ENCODE results near the gene TAF1D.
"Not testable (repeated sequence)": the region's sequence is repeated elsewhere in the genome, so short reads cannot be mapped to it uniquely, and the experiment has no call there.

Gene TAF1D

DNA sequence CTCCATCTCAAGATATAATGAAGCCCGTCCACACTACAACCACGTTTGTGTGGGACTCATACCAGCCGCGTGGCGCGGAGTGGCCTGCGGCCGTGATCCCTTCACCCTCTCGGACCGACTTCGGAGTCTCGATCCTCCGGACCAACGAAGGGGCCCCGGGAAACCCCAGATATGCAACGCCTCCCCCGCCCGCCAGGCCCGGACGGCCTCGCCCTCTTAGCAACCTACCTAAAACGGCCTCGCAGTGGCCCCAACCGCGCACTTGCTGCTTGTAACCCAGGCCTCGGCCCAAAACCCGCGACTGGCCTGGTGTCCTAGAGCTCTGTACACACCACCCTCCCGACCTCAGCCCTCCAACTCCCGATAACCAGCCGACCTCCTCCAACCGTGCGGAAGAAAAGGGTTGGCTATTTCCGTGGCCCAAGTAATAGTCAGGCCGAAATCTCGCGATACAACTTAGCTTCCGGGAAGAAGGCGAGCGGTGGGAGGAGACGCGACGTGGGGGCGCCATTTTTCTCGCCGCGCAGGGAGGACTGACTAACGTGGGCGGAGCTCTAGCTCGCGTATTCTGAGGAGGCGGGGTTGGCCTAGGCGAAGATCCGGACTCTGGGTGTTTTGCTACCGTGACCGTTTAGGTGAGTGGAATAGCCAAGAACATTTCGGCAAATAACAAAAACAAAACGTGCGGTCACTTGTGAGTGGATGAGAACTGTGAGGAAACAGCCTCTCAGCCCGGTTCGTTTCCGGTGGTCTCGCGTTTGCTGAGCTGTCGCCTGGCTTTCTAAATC, at the start of gene TAF1D, which contains the start of gene C11orf54:
TSS of gene TAF1D (minus strand) at position 402 of the 788 bp plus-strand sequence. CDS start 2,191 bp downstream, outside the sequence.
TSS of gene C11orf54 (plus strand) at position 579 of the 788 bp plus-strand sequence. CDS start 5,722 bp downstream, outside the sequence.
- peak; percentile 99 for DNase-seq

- DNase-seq = no peak
Observed at GRCh38 chr11:93784935-93785360, 43.7 kb upstream of the TAF1D start.

GRCh38 chr11:93784145-93784934, 43.0 kb upstream of the TAF1D start, which contains the start of gene MED17:
Gene MED17, plus strand, starts transcription at chr11:93784282. Its CDS starts 232 bp downstream, at chr11:93784514.
- peak; percentile 93 for DNase-seq

DNA sequence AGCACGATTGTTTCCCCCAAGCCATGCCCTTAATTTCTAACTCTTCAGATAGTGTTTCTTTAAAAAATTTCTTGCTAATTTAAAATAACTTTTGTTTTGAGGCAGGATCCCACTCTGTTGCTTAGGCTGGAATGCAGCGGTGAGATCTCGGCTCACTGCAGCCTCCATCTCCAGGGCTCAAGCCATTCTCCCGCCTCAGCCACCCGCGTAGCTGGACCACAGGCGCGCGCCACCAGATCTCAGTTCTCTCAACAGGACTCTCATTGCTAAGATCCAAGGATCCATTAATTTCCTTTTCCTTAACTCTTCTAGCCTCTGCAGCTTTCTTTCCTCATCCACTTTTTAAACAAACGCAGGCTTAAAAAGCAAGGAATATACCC, 42.5 kb upstream of the TAF1D start:
- DNase-seq = no peak

DNA sequence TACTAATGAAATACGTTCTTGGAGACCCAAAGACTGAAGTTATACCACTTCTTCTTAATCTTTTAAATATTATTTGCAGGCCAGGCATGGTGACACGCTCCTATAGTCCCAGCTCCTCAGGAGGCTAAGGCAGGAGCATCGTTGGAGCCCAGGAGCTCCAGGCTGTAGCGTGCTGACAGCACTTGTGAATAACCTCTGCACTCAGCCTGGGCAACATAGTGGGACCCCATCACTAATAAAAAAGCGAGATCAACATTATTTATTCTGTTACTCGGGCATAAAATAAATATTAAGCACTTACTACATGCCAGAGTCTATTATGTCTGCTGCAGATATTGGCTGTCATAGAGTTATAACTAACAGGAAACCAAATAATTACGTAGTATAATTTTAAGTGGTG, 42.1 kb upstream of the TAF1D start:
- no peak for DNase-seq

GRCh38 chr11:93775289-93775688, 34.0 kb upstream of the TAF1D start:
- DNase-seq = peak; percentile 28

DNA sequence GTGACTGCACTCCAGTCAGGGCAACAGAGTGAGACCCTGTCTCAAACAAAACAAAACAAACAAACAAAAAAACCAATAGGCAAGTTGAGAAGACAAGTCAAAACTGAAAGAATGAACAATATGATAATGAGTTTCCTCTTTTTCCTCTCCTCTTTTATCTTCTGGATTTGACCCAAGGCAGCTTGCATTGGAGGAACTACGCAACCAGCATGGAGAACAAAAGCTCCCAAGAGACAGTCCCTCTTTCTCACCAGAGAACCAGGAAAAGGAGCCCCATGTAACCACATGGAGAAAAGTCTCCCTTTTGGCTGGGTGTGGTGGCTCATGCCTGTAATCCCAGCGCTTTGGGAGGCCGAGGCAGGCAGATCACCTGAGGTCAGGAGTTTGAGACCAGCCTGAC, 33.3 kb upstream of the TAF1D start:
- DNase-seq = peak; percentile 68

- DNase-seq = no peak
Observed at GRCh38 chr11:93773601-93774200, 32.4 kb upstream of the TAF1D start.

- no peak for DNase-seq
Observed at GRCh38 chr11:93773045-93773477, 31.8 kb upstream of the TAF1D start.

DNA sequence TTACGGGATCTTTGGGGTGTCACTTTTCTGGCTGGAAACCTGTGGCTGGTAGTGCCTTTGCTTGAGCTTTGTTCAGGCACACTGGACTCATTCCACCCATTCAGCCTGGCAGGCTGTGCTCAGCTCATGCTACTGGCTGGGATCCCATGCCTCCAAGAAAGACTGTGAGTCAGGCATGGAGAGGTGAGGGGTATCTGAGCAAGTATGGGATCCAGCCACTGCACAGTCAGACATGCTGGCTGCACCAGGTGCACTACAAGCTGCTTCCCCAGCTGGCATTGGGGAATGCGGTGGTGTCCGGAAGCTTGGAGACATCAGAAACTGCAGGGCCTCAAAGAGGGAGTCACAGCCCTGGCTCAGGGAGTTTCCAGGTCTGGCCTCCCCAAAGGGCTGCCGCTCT, 30.8 kb upstream of the TAF1D start:
- DNase-seq = no peak

- DNase-seq = no peak
Observed at GRCh38 chr11:93770160-93770559, 28.9 kb upstream of the TAF1D start.

DNA sequence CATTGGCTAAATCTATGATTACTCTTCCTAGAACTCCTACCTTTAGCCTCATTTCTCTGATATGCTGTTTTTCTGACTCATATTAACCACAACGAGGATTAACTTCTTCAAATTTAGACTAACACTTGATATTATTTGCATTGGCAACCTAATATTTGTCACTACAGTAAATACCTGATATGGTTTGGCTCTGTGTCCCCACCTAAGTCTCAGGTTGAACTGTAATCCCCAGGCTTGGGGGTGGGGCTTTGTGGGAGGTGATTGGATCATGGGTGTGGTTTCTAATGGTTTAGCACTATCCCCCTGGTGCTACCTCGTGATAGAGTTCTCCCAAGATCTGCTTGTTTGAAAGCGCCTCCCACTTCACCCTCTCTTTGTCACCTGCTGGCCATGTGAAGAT, 25.7 kb upstream of the TAF1D start:
- no peak for DNase-seq

DNA sequence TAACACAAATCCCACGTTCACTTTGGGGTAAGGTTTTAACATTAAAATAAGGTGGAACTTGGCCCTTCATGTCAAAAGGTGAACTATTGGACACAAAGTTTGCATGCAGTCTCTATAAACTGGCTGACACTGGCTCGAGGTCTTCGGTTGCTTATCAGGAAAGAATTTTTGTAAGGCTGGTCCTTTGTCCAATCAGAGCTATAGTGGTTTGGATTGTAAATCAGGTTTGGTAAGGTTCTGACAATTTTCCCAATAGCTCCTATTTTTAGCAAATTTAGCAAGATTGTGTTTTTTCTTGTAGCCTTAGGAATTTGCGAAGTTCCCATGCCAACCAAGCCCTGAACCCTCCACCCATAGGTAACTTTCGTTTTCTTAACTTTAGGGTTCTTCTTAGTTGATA, 25.2 kb upstream of the TAF1D start:
- DNase-seq = no peak

DNA sequence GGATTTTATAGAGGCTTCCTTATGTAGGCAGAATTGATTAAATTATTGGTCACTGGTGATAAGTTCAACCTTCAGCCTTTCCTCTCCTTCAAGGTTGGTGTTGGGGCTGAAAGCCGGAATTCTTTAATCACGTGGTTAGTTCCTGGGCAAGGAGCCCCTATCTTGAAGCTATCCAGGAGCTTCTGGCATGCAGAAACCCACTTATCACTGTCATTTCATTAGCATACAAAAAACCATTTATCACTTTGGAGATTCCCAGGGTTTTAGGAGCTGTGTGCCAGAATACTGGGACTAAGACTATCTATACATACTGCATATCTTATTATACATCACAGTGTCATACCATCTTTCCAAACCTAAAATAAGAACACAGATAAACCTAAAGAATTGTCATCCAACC, 24.3 kb upstream of the TAF1D start:
- no peak for DNase-seq

DNA sequence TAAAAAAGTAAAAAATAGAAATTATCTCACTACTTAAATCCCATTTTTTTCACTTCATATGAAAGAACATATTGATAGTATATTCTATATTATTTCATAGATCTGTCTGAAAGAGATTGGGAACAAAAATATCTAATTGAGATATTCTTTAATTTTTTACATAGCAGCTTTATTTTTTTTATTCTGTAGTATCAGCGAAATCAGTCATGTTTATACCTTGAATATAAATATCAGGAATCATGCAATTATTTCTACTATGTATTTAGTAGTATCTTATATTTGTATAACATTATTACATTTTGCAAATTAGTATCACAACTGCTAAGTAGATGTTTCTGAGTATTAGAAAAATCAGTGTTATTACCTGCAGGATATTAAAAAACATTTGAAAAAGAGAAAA, 20.6 kb upstream of the TAF1D start:
- DNase-seq = no peak

- not testable (repeated sequence) for DNase-seq
Observed at GRCh38 chr11:93759123-93759522, 17.8 kb upstream of the TAF1D start.

- DNase-seq = no peak
Observed at GRCh38 chr11:93757924-93758865, 16.9 kb upstream of the TAF1D start.

DNA sequence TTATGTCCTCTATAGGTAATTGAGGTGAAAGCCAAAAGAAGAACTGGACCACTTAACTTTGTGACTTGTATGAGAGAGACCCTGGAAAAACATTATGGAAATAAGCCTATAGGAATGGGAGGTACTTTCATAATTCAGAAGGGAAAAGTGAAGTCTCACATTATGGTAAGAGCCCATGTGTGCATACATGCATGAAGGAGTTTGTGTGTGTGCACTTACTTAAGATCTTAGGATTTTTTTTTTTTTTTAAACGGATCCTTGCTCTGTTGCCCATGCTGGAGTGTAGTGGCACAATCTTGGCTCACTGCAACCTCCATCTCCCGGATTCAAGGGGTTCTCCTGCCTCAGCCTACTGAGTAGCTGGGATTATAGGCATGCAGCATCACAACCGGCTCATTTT, 16.0 kb upstream of the TAF1D start:
- no peak for DNase-seq

- no peak for DNase-seq
Observed at GRCh38 chr11:93756748-93757147, 15.5 kb upstream of the TAF1D start.

DNA sequence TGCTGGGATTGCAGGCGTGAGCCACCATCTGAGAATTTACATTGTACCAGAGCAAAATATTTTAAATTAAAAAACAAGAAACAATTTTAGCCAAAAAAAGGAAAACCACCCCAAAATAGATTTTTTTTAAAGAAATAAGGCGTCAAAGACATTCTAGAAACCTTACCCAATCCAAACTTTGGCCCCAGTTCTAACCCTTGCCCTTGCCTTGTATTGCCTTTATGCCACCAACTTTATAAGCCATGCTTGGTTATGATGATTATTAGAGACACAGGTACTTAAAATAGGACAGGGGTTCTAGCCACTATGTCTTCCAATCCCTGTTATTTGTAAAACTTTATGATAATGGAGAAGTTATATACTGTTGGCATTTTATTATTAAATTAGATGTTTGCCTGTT, 11.9 kb upstream of the TAF1D start:
- DNase-seq = no peak

- DNase-seq = no peak
Observed at GRCh38 chr11:93751001-93751400, 9.7 kb upstream of the TAF1D start.

- no peak for DNase-seq
Observed at GRCh38 chr11:93747122-93747521, 5.8 kb upstream of the TAF1D start.
